HG02610 (cell line): ENCODE measurements around the gene FGFR1OP2.

Experiments
- ATAC-seq: cut with Tn5 transposase; IDR thresholded peaks from one replicate; pipeline ENCODE4 v1.9.1; 2021; ENCODE audit warnings: mild to moderate bottlenecking, moderate library complexity; ENCODE audit not compliant: unreplicated experiment

Gene FGFR1OP2

GRCh38 chr12:27000961-27001360 is 62.7 kb downstream of the FGFR1OP2 start:
- ATAC-seq: no peak

DNA sequence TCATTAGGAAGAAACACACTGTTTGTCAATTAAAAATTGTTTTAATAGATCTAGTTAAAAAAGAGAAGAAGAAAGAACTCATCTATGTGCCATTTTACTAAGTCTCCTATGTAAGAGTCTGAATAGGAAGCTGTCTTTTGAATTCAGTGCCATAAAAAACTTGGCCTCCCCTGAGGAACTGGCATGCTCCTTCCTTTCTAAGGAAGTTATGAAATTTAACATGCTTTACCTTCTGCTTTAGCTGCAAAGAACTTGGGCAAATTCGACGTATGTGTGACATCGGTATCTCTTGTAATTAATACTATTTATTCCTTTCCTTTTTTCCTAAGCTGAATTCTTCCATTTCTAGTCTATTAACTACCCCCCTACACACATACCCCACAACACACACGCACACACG is 63.4 kb downstream of the FGFR1OP2 start:
- ATAC-seq: no peak

DNA sequence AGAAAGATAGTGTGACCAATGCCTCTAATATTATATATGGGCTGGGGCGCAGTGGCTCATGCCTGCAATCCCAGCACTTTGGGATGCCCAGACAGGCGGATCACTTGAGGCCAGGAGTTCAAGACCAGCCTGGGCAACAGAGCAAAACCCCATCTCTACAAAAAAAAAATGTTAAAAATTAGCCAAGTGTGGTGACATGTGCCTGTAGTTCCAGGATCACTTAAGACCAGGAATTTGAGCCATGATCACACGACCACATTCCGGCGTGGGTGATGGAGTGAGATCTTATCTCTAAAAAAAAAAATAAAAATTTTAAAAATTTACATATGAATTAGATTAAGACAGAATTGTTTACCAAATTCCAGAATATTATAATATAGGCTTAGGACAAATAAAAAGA is 63.9 kb downstream of the FGFR1OP2 start:
- no peak for ATAC-seq

DNA sequence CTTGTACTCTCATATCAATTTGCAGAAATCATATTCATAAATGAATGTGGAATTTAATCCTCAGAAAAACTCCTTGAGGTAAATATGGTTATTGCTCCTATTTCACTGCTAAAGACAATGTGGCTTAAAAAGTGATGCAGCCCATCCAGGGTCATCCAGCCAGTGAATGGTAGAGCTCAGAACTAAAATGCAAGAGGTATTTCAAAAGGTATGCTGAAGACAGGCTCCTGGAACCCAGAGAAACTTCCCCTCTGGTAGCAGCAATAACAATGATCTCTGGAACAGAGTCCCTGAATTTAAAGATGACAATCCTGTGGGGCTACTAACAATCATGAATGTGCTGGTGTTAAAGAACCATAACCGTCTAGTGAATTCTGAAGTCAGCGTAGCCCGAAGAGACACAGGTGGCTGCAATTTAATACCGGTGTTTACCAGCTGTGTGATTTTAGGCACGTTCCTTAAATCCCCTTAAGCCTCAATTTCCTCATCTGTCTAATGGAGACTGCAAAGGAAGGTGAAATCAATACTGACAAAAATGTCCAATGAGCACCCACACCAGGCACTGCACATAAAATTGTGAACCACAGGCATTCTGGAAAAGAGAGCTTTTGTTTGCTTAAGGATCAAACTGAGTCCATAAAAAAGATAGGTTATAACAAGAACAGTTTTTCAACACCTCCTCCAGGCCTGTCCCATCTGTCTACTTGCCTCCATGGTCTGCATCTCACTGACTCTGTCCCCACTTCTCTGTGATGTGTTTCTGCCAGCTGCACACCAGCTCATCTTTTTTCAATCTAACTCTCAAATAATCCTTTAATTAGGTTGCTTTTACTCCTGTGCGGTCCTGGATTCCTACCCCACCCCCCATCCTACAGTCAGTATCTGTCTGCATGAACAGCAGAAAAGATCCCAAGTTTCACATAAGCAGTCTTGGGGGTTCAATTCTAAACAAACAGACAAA is 65.4 kb downstream of the FGFR1OP2 start:
- no peak for ATAC-seq

DNA sequence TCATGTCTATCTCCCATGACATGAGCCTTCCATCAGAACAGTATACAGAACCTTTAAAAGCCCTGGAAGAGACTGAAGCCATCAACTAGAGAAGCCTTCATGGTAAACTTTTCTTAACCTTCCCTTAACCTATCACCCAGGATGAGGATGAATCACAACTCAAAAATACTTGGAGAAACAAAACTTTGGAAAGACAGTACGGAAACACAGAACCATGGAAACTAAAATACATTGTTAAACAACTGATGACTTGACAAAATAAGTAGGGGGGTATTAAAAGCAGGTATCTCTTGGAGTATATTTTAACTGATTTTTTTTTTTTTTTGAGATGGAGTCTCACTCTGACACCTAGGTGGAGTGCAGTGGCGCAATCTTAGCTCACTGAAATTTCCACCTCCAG is 67.2 kb downstream of the FGFR1OP2 start:
- ATAC-seq: no peak

DNA sequence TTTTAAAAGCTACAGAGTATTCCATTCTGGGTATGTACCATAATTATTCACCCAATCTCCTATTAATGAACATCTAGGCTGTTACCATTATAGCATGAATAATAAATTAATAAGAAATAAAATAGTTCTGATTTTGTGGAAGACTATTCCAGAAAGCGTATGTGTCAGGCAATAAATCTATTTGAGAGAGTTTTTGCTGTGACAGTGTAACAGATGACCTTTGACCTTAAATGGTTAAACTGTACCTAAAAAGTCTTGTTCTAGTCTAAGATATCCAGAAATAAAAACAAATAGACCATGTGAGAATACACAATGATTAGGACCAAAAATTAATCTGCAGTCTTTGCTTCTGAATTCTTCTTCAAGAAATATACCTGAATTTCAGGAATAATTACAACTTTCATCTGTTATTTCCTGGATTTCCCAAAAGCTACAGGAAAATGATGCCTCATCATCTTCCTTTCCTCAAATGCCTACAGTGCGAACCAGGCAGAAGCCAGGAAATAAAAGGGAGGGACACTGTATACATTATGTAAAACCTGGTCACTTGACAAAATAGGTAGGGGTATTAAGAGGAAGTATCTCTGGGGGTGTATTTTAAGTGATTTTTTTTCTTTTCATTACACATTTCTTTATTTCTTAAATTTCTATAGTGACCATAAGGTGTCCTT is 68.7 kb downstream of the FGFR1OP2 start:
- ATAC-seq: no peak

GRCh38 chr12:27008081-27008480 is 69.8 kb downstream of the FGFR1OP2 start:
- ATAC-seq: no peak

- no peak for ATAC-seq
Measured at GRCh38 chr12:27009881-27010301, 71.6 kb downstream of the FGFR1OP2 start.

DNA sequence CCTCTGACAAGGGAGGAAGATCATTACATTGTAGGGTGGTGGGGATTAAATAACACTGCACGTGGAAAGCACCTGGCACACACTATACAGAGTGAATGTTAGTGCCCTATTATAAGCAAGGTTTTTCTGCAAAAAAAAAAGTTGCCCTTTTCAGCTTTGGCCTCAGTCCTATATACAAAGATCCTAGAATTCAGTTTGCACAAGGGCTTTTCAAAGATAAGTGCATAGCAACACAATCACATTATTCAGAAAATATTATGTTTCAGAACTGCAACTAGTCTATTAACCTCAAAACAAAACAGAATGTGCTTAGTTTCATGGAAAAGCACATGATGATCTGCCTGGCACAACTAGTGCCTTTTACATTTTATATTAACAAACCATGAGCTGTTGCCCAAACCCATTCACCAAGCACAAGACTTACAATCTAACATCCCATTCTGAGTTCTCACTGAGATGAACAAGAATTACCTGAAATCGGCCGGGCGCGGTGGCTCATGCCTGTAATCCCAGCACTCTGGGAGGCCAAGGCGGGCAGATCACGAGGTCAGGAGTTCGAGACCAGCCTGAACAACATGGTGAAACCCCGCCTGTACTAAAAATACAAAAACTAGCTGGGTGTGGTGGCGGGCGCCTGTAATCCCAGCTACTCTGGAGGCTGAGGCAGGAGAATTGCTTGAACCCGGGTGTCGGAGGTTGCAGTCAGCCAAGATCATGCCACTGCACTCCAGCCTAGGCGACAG is 74.1 kb downstream of the FGFR1OP2 start:
- ATAC-seq: no peak

DNA sequence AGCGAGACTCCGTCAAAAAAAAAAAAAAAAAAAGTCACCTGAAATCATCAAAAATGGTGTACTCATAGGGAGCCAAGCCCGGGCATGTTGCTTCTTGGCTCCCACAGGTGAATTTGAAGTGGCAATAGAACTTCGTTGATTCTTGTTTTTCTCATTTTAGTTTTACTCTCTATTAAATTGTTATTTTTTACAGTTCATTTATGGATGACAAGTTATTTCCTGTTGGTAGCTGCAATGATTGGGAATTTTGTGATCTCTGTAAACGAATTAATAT is 74.6 kb downstream of the FGFR1OP2 start:
- ATAC-seq: no peak

DNA sequence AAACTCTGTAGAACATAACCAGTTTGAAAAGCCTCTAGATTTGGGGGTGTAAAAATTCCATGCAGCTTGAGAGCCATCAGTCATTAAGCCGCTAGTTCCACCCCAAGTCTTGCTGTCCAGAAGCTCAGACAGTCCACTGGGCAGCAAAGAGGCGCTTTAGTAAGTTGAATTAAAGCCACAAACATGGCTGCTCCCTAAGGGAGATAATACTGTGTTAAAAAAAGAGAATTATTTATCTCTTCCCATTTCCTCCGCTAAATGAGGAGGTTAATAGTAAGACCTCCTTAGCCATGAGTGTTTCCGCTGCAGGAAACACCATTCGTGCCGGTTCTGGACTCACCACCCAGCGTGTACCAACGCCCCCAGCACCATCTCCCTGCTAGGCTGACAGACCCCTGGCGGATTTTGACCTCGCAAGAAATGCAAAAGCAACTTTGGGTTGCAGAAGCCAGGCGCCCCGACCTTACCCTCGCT is 75.4 kb downstream of the FGFR1OP2 start:
- peak; percentile 4 for ATAC-seq

DNA sequence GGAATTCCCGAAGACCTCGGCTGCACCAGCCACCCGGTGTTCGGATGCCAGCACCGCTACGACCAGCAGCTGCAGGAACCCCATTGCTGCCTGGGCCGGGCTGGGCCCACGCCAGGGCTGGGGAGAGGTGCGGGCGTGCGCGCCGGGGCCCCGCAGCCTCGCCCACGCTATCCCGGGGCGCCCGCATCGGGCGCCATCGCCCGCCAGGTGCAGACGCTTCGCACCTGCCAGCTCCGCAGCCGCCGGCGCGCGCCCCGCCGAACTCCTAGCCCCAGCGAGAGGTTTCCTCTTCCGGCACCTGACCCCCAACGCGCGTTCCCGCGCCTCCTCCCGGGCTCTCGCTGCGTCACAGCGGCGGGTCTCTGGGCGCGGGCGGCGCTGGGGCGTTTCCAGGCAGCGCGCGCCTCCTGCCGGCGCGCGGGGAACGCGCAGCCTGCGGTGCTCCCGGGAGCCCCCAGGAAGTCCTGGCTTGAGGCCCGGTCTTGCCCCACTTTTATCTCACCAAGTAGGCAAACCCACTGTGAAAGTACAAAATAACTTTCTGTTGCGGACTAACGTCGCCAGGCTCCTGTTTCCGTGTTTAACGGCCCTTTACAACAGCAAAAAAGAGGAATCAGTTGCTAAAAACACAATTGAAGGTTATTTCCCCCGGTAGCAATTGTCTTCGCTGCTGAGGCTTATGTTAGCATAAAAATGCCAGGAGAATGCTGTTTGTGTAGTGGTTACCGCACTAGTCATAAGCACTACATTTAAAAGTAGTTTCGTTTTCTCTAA is 76.0 kb downstream of the FGFR1OP2 start, which contains the start of gene TM7SF3:
TM7SF3 (minus strand) TSS at position 300 of the 774 bp plus-strand sequence; CDS start at position 84, 216 bp downstream.
- ATAC-seq: peak; percentile 73

DNA sequence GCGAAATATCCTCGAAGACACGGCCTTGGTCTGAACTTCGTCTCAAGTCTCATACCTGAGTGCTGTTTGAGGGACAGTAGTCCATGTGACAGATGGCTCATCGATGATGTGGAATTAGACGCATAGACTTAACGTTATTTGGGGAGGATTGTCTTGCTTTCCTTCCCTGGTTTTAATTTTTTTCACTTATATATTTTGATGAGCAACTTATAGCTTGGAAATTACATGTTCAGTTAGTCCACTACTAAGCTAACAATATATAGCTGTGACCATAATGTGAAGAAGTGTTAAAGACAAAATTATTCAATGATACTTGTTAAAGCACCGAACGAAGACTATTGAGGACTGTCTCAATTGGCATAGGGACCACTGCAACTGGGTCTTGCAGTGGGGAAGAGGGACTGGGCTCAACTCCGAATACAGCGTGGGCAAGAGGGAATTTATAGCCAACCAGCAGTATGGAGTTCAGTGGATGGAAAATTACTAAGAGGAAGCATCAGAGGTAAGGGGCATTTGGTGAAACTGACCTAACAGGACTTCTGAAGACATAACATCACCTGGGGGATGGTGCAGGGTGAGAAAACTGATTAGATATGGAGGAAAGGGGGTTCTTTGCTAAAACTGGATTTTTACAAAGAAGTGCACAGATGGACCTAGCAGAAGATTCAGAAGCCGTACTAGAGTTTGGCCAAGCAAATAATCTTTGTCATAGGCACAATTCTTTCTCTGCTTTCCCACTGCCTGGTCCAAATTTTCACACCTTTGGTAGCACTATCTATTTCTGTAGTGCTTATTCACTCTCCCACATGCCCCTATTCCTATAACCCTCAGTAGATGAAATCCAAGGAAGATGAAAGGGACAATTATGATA is 76.8 kb downstream of the FGFR1OP2 start:
- ATAC-seq: no peak

GRCh38 chr12:27015730-27016076 is 77.4 kb downstream of the FGFR1OP2 start:
- ATAC-seq: no peak
